ENCODE data around the gene GPR148.

The GPR148 gene

GRCh38 chr2:130749641-130750040 is 20.8 kb downstream of the GPR148 start:
- DNase-seq (ENCODE audit: low spot score): no peak
- no peak for TF ChIP-seq CTCF (IDR thresholded peaks at IDR 0.05; ENCODE audit: borderline replicate concordance, control extremely low read depth, extremely low read depth, insufficient read depth, missing control alignments)
- in situ Hi-C loops (cut with MboI; ENCODE audit: low sequenced_read_pairs, unreplicated experiment): no loop called here

GRCh38 chr2:130754811-130755210 is 25.9 kb downstream of the GPR148 start:
- TF ChIP-seq CTCF (IDR thresholded peaks at IDR 0.05; ENCODE audit: borderline replicate concordance, control extremely low read depth, extremely low read depth, insufficient read depth, missing control alignments): no peak
- no peak for DNase-seq (ENCODE audit: low spot score)
- in situ Hi-C loops (cut with MboI; ENCODE audit: low sequenced_read_pairs, unreplicated experiment): no loop called here

GRCh38 chr2:130755256-130756052 is 26.6 kb downstream of the GPR148 start, which contains the start of gene AMER3:
Gene AMER3 (plus strand): TSS chr2:130755540. CDS start chr2:130762073, 6,533 bp downstream.
- TF ChIP-seq CTCF (IDR thresholded peaks at IDR 0.05; ENCODE audit: borderline replicate concordance, control extremely low read depth, extremely low read depth, insufficient read depth, missing control alignments): no peak
- in situ Hi-C loops (cut with MboI; ENCODE audit: low sequenced_read_pairs, unreplicated experiment): no loop called here
- no peak for DNase-seq (ENCODE audit: low spot score)

GRCh38 chr2:130756053-130756873 is 27.4 kb downstream of the GPR148 start:
- no peak for TF ChIP-seq CTCF (IDR thresholded peaks at IDR 0.05; ENCODE audit: borderline replicate concordance, control extremely low read depth, extremely low read depth, insufficient read depth, missing control alignments)
- in situ Hi-C loops (cut with MboI; ENCODE audit: low sequenced_read_pairs, unreplicated experiment): no loop called here
- DNase-seq (ENCODE audit: low spot score): no peak

GRCh38 chr2:130756874-130757668 is 28.2 kb downstream of the GPR148 start:
- in situ Hi-C loops (cut with MboI; ENCODE audit: low sequenced_read_pairs, unreplicated experiment): no loop called here
- TF ChIP-seq CTCF (IDR thresholded peaks at IDR 0.05; ENCODE audit: borderline replicate concordance, control extremely low read depth, extremely low read depth, insufficient read depth, missing control alignments): no peak
- DNase-seq (ENCODE audit: low spot score): no peak

Data from GM13976 (cell line).